ENCODE data around the gene PDE6A.
A peak's percentile ranks its signal among the peaks of the same experiment; 100 is the strongest.
"Not testable (repeated sequence)": the region's sequence is repeated elsewhere in the genome, so short reads cannot be mapped to it uniquely, and the experiment has no call there.

PDE6A gene

GRCh38 chr5:149860801-149861322 is 83.7 kb downstream of the PDE6A start:
- TF ChIP-seq POLR2A (IDR thresholded peaks at IDR 0.05; ENCODE audit: low read length) = no peak
- TF ChIP-seq GATA1 (IDR thresholded peaks at IDR 0.05; ENCODE audit: low read depth, low read length) = no peak
- DNase-seq = no peak

GRCh38 chr5:149859746-149860145 is 84.8 kb downstream of the PDE6A start:
- TF ChIP-seq POLR2A (IDR thresholded peaks at IDR 0.05; ENCODE audit: low read length) = no peak
- no peak for TF ChIP-seq GATA1 (IDR thresholded peaks at IDR 0.05; ENCODE audit: low read depth, low read length)
- no peak for DNase-seq

GRCh38 chr5:149858481-149858880 is 86.1 kb downstream of the PDE6A start:
- not testable (repeated sequence) for DNase-seq

GRCh38 chr5:149857499-149857898 is 87.1 kb downstream of the PDE6A start:
- peak; percentile 35 to 41 for DNase-seq
- TF ChIP-seq POLR2A (IDR thresholded peaks at IDR 0.05; ENCODE audit: low read length) (peak; percentile 57), GATA1 (IDR thresholded peaks at IDR 0.05; ENCODE audit: low read depth, low read length) (no peak)

- DNase-seq = no peak
Measured at GRCh38 chr5:149855366-149855765, 89.2 kb downstream of the PDE6A start.

DNA sequence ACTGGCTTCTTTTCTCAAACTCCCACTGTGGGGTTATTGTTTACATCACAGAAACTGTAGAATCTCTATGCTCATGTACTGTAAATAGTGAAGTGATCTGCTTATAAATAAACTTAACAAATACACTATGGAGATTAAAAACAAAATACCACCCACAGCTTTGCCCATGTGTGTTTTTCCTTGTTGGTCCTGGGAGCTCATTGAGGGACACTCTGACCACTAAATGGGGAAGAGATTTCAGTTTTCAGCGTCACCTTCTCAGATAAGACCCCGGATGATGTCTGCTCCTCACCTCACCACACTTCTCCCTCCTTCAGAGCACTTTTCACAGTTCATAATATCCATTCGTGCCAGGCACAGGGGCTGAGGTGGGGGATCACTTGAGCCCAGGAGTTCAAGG is 89.7 kb downstream of the PDE6A start:
- no peak for DNase-seq
- TF ChIP-seq GATA1 (IDR thresholded peaks at IDR 0.05; ENCODE audit: low read depth, low read length) = no peak
- no peak for TF ChIP-seq POLR2A (IDR thresholded peaks at IDR 0.05; ENCODE audit: low read length)

More at GRCh38 chr5:149855366-149855765, 89.2 kb downstream of the PDE6A start:
- TF ChIP-seq POLR2A (IDR thresholded peaks at IDR 0.05; ENCODE audit: low read length) (no peak), GATA1 (IDR thresholded peaks at IDR 0.05; ENCODE audit: low read depth, low read length) (no peak)

GRCh38 chr5:149853701-149854100 is 90.9 kb downstream of the PDE6A start:
- DNase-seq = no peak
- TF ChIP-seq GATA1 (IDR thresholded peaks at IDR 0.05; ENCODE audit: low read depth, low read length) = no peak
- TF ChIP-seq POLR2A (IDR thresholded peaks at IDR 0.05; ENCODE audit: low read length) = no peak

GRCh38 chr5:149853331-149853648 is 91.3 kb downstream of the PDE6A start:
- no peak for TF ChIP-seq POLR2A (IDR thresholded peaks at IDR 0.05; ENCODE audit: low read length)
- no peak for TF ChIP-seq GATA1 (IDR thresholded peaks at IDR 0.05; ENCODE audit: low read depth, low read length)
- DNase-seq = no peak

DNA sequence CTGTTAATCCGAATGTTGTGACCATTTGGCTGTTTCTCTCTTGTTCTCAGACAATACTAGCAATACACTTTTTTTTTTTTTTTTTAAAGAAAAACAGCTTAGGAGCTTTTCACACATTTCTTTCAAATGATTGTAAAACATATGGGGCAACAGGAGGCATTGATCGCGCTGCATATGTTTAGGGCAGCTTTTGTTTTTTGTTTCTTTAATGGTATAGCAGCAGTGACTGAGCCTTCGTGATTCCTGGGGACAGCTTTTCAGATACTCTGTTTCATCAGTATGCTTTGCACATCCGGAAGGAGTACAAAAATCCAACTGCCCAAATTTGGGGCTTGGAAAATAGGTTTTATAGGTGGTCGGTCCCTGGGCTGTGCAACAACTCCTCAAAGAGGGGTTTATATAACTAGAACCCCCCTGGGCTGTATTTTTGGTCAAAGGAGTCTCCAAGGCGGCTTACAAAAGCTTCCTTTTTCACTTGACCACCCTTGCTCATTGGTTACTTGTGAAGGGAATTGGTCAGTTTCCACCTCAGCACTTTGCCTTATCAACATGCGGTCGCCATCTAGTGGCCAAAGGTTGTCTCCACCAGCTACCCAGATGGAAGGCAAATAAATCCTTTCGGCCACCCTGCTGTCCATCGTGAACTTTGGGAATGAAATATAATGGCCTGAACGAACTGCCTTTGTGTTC is 91.8 kb downstream of the PDE6A start:
- peak; percentile 70 to 81 for DNase-seq
- no peak for TF ChIP-seq POLR2A (IDR thresholded peaks at IDR 0.05; ENCODE audit: low read length)
- TF ChIP-seq GATA1 (IDR thresholded peaks at IDR 0.05; ENCODE audit: low read depth, low read length) = no peak

DNA sequence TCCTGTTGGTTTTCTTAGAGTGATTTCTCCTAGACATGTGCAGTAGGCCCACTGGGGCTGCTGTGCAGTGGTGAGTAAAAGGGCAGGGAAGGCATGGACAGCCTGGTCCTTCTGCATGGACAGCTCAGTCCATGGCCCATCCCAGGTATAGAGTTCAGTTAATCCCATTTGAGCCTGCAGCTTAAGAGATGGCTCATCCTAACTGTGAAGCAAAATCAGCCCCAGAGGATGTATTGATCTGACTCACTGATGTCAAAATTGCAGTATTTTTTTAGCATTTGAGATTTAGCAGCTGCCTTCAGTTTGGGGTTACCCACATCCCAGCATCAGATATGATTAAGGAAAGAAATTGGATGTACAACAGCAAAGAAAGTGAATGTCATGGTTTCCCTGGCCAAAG is 93.4 kb downstream of the PDE6A start:
- no peak for TF ChIP-seq POLR2A (IDR thresholded peaks at IDR 0.05; ENCODE audit: low read length)
- no peak for TF ChIP-seq GATA1 (IDR thresholded peaks at IDR 0.05; ENCODE audit: low read depth, low read length)
- DNase-seq = no peak

GRCh38 chr5:149849966-149850910 is 94.4 kb downstream of the PDE6A start:
- TF ChIP-seq POLR2A (IDR thresholded peaks at IDR 0.05; ENCODE audit: low read length) (no peak), GATA1 (IDR thresholded peaks at IDR 0.05; ENCODE audit: low read depth, low read length) (no peak)

DNA sequence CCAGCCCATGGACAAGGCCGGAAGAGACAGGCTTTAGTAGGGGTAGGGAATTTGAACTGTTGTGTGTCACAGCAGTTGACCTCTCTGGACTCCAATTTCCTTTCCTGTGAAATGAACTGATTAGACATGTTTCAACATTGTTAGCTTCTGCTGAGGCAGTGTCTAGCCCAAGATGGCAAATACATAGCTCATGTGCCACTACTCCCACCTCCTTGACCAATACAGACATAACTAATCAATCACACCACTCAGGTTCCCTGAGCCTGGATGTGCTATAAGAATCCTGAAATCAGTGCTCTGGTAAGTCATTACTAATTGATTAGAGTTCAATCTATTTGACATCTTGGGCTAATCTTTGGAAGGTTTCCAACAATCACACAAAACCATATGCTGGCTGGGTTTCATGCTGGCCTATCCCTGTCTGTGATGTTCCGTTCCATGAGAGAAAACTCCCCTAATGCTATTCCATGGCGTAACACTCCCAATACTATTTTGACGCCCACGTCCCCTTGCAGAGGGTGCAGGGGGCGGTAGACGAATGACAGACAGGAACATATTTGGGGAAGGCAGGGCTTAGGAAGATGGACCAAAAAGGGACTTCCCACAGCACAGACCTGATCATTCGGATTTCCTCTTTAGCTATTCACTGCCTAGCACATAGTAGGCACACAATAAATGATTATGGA is 95.2 kb downstream of the PDE6A start:
- DNase-seq = no peak
- no peak for TF ChIP-seq POLR2A (IDR thresholded peaks at IDR 0.05; ENCODE audit: low read length)
- TF ChIP-seq GATA1 (IDR thresholded peaks at IDR 0.05; ENCODE audit: low read depth, low read length) = no peak

More at GRCh38 chr5:149849966-149850910, 94.4 kb downstream of the PDE6A start:
- peak in 1 of 2 experiments; percentile 31 for DNase-seq

GRCh38 chr5:149847611-149848010 is 97.0 kb downstream of the PDE6A start:
- TF ChIP-seq POLR2A (IDR thresholded peaks at IDR 0.05; ENCODE audit: low read length) (no peak), GATA1 (IDR thresholded peaks at IDR 0.05; ENCODE audit: low read depth, low read length) (no peak)
- no peak for DNase-seq

- TF ChIP-seq POLR2A (IDR thresholded peaks at IDR 0.05; ENCODE audit: low read length) (no peak), GATA1 (IDR thresholded peaks at IDR 0.05; ENCODE audit: low read depth, low read length) (no peak)
- DNase-seq = no peak
Measured at GRCh38 chr5:149846021-149846420, 98.6 kb downstream of the PDE6A start.

Measured in erythroblast (primary cell).